Heart left ventricle (tissue), 13 donors: ENCODE measurements around the gene PHEX.

Experiments used
- CTCF ChIP-seq, 12 donors: fragments of 200-600 bp; sonication (generic) in 4 of 12; IDR thresholded peaks; one replicate each; pipeline versions ENCODE4 v1.5.0 to v1.8.0; 2018 to 2022; ENCODE audit warnings: antibody characterized with exemption in 12 of 12, mild to moderate bottlenecking in 5 of 12
- POLR2A ChIP-seq, 2 donors: fragments of 450-650 bp; IDR thresholded peaks; one replicate each; pipeline ENCODE4 v1.6.1; 2017; ENCODE audit warnings: antibody characterized with exemption in 2 of 2, mild to moderate bottlenecking in 2 of 2, moderate library complexity in 2 of 2
- donor health status: ischemic (EF 13 %, LVEDD 7.1; RV severe dilation, severe dysfunction).
- donor health status: DM: no; HTN: yes; CAD: no.
- donor health status: DM: no; HTN: no; CAD: no.
- donor health status: ischemic (EF 25% LVEDD 6.9; RV normal size, moderate dysfunction).
- donor health status: ischemic (EF 25% LVEDD 5.7; RV mildly dilated, moderate dysfunction).
- donor health status: ischemic (EF 35%, LVEDD 5.7; RV mildly dilated, moderate dysfunction).
- donor health status: nonischemic (EF 11% LVEDD 7.7; RV severe dilation, severe dysfunction).
- donor health status: DM: yes; HTN: yes; CAD: no.
- donor health status: PGD.
- donor health status: ischemic (EF 29% LVEDD 5.4; RV normal size, mild dysfunction).
- donor health status: nonischemic (EF 23%, LVEDD 6.1; RV moderate dilation, normal function).

DNA sequence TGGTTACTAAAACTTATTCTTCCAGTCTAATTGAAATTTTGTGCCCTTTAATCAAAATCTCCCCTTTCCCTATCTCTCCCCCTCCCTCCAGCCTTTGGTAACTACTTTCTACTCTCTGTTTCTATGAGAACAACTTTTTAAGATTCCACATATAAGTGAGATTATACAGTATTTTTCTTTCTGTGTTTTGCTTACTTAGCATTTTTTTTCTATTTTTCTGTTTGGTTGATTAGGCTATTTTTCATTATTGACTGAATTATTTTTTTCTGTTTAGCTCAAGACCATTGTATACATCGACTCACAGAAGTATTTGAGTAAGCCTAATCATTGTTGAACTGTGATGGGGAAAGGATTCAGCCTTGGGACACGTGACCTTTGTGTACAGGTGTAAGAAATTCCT lies 116.4 kb downstream of the PHEX start:
- TF ChIP-seq CTCF (IDR thresholded peaks at IDR 0.05) (no peak), POLR2A (IDR thresholded peaks at IDR 0.05) (no peak)
